ENCODE data around the gene PLEKHA4. TPM values are rescaled to one million over a fixed set of nuclear protein-coding genes. Genes with fewer than 3 reads are reported as not detected.
"Not testable (repeated sequence)": the region's sequence is repeated elsewhere in the genome, so short reads cannot be mapped to it uniquely, and the experiment has no call there.

The PLEKHA4 gene
- total and polyA plus RNA-seq, 12 donors, result 18.5 to 70.6 (median 28.0) TPM

GRCh38 chr19:48872182-48872883 is 3.9 kb upstream of the PLEKHA4 start, which contains the start of gene PPP1R15A:
Gene PPP1R15A (plus strand): TSS chr19:48872421. CDS start chr19:48873234, 813 bp downstream.
- peaks cover 7 to 62% (median 53%) of the 10 kb centered on the region in 9 donors for H3K4me1 ChIP-seq
- H3K36me3 ChIP-seq, result peaks cover 0 to 43% (median 36%) of the 10 kb centered on the region in 9 donors
- H3K27me3 ChIP-seq, result no peaks in the 10 kb centered on the region
- DNase-seq (peak; percentile 98), ATAC-seq (peak; percentile 59 to 88 (median 78))
- WGBS, 2 donors, result 0 to 1% methylated on average over 53 of the region's 53 CpGs
- peak within 1 kb of the TSS; percentile 96 to 100 (median 100) for H3K27ac ChIP-seq
- peak within 1 kb of the TSS; percentile 69 to 100 (median 92) for H3K4me3 ChIP-seq
- intact Hi-C loops (cut with DNase I), result loop anchor here in 7 of 10 donors (1.0 to 10.0 kb wide), 6 partner anchors 28 to 490 kb away; partner anchors contain the start of genes FTL (in 5 of the 7), NUCB1 (in 2 of the 7), DKKL1 (in 1 of the 7) and GYS1 (in 1 of the 7)
- TF ChIP-seq, protein P1, sequence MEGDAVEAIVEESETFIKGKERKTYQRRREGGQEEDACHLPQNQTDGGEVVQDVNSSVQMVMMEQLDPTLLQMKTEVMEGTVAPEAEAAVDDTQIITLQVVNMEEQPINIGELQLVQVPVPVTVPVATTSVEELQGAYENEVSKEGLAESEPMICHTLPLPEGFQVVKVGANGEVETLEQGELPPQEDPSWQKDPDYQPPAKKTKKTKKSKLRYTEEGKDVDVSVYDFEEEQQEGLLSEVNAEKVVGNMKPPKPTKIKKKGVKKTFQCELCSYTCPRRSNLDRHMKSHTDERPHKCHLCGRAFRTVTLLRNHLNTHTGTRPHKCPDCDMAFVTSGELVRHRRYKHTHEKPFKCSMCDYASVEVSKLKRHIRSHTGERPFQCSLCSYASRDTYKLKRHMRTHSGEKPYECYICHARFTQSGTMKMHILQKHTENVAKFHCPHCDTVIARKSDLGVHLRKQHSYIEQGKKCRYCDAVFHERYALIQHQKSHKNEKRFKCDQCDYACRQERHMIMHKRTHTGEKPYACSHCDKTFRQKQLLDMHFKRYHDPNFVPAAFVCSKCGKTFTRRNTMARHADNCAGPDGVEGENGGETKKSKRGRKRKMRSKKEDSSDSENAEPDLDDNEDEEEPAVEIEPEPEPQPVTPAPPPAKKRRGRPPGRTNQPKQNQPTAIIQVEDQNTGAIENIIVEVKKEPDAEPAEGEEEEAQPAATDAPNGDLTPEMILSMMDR (IDR thresholded peaks at IDR 0.05), result peak in 2 of 9 donors; percentile 10 to 19
- H3K9me3 ChIP-seq, result no peaks in the 10 kb centered on the region

- intact Hi-C loops (cut with DNase I), result loop anchor here in 7 of 10 donors (1.0 to 10.0 kb wide), 6 partner anchors 29 to 491 kb away; partner anchors contain the start of genes FTL (in 5 of the 7), NUCB1 (in 2 of the 7), DKKL1 (in 1 of the 7) and GYS1 (in 1 of the 7)
- WGBS, 2 donors, result 82 to 84% methylated on average over 24 to 31 of the region's 31 CpGs
- peak overlapping the region in 6 of 10 donors; percentile 69 to 100 (median 97) for H3K4me3 ChIP-seq
- DNase-seq, H3K27me3 ChIP-seq, ATAC-seq, H3K9me3 ChIP-seq: not testable (repeated sequence)
- peaks cover 7 to 62% (median 53%) of the 10 kb centered on the region in 9 donors for H3K4me1 ChIP-seq
- H3K27ac ChIP-seq, result peak overlapping the region in 9 of 10 donors; percentile 96 to 100 (median 100)
- H3K36me3 ChIP-seq, result peaks cover 0 to 36% (median 33%) of the 10 kb centered on the region in 9 donors
Measured at GRCh38 chr19:48871471-48872181, 3.2 kb upstream of the PLEKHA4 start.

DNA sequence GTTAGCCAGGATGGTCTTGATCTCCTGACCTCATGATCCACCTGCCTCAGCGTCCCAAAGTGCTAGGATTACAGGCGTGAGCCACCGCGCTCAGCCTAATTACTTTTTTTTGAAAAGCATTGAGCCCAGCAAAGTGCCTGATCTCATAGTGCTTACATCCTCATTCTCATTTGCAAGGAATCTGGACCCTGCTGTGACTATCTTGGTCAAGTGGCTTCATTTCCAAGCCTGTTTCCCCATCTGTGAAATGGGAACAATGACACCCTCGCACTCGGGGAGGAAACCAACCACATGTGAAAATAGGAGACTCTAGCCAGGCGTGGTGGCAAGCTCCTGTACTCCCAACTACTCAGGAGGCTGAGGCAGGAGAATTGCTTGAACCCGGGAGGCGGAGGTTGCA is 1.6 kb upstream of the PLEKHA4 start:
- H3K27me3 ChIP-seq, result no peaks in the 10 kb centered on the region
- peaks cover 0 to 21% (median 17%) of the 10 kb centered on the region in 9 donors for H3K36me3 ChIP-seq
- peaks cover 7 to 52% (median 39%) of the 10 kb centered on the region in 9 donors for H3K4me1 ChIP-seq
- 95 to 96% methylated on average over 9 of the region's 9 CpGs for WGBS, 2 donors
- H3K4me3 ChIP-seq, result no peak overlapping the region
- ATAC-seq (no peak), DNase-seq (no peak)
- no peak overlapping the region for H3K27ac ChIP-seq
- H3K9me3 ChIP-seq, result no peaks in the 10 kb centered on the region
- TF ChIP-seq, protein P1 (IDR thresholded peaks at IDR 0.05), result no peak
- intact Hi-C loops (cut with DNase I), result loop anchor here in 5 of 10 donors (5.0 to 10.0 kb wide), 3 partner anchors 95 to 492 kb away; partner anchors contain the start of genes FTL (in 4 of the 5), DKKL1 (in 1 of the 5) and TEAD2 (in 1 of the 5)

- 47 to 69% methylated on average over 7 of the region's 7 CpGs for WGBS, 2 donors
- H3K36me3 ChIP-seq, result peaks cover 0 to 7% (median 0%) of the 10 kb centered on the region in 9 donors
- intact Hi-C loops (cut with DNase I), result no loop called here
- TF ChIP-seq, protein P1 (IDR thresholded peaks at IDR 0.05), result no peak
- ATAC-seq (no peak), DNase-seq (no peak)
- no peaks in the 10 kb centered on the region for H3K27me3 ChIP-seq
- H3K9me3 ChIP-seq, result no peaks in the 10 kb centered on the region
- H3K4me3 ChIP-seq, result peak overlapping the region in 9 of 10 donors; percentile 18 to 51 (median 47)
- H3K27ac ChIP-seq, result peak overlapping the region in 9 of 10 donors; percentile 68 to 86 (median 83)
- peaks cover 3 to 34% (median 24%) of the 10 kb centered on the region in 9 donors for H3K4me1 ChIP-seq
Measured at GRCh38 chr19:48867746-48868113, 687 bp downstream of the PLEKHA4 start.
